Neutrophil (primary cell): ENCODE results near the gene UMAD1.

Source experiments
- H3K27ac ChIP-seq: fragments of 200-600 bp; sonication (generic); 2 replicates; pipeline ENCODE4 v1.5.1; 2016; ENCODE audit warnings: mild to moderate bottlenecking, moderate library complexity
- H3K27me3 ChIP-seq: fragments of 200-600 bp; sonication (generic); 2 replicates; pipeline ENCODE4 v1.6.0; 2016; ENCODE audit warnings: mild to moderate bottlenecking
- H3K36me3 ChIP-seq: fragments of 200-600 bp; sonication (generic); 2 replicates; pipeline ENCODE4 v1.5.1; 2017
- H3K4me1 ChIP-seq, 2 experiments: fragments of 200-600 bp in 1 of 2; sonication (generic) in 1 of 2; 1 replicate in 1 of 2; 2 replicates in 1 of 2; pipeline versions ENCODE4 v1.5.1 to v1.6.1; 2013 to 2016; ENCODE audit warnings: low read depth in 1 of 2, low read length in 1 of 2, mild to moderate bottlenecking in 1 of 2, moderate library complexity in 1 of 2; ENCODE audit not compliant: control insufficient read depth in 1 of 2, insufficient read depth in 1 of 2
- H3K4me3 ChIP-seq, 2 experiments: fragments of 200-600 bp in 1 of 2; sonication (generic) in 1 of 2; 1 replicate in 1 of 2; 2 replicates in 1 of 2; pipeline ENCODE4 v1.5.1; 2013 to 2016; ENCODE audit warnings: low read depth in 1 of 2, low read length in 1 of 2, mild to moderate bottlenecking in 1 of 2, moderate library complexity in 1 of 2
- H3K9me3 ChIP-seq: fragments of 200-600 bp; sonication (generic); 2 replicates; pipeline ENCODE4 v1.5.1; 2016
- TF ChIP-seq, protein P1 (sequence below): fragments of 200-600 bp; sonication (generic); IDR thresholded peaks from 2 replicates; pipeline ENCODE4 v1.5.1; 2016; ENCODE audit warnings: antibody characterized with exemption

Gene UMAD1

DNA sequence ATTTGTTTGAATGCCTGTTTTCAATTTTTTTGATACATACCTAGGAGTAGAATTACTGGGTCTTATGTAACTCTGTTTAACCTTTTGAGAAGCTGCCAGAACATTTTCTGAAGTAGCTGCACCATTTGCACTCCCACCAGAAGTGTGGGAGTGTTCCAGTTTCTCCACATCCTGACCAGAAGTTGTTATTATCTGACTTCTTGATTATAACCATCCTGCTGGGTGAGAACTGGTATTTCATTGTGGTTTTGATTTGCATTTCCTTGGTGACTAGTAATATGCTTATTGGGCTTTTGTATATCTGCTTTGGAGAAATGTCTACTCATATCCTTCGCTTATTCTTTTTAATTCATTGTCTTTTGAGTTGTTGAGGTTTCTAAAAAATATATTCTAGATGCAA lies 210.8 kb downstream of the UMAD1 start:
- Histone ChIP-seq H3K36me3 (no peaks in the 10 kb centered on the region), H3K27me3 (no peaks in the 10 kb centered on the region), H3K9me3 (peaks cover 10% of the 10 kb centered on the region), H3K27ac (no peak overlapping the region), H3K4me1 (no peaks in the 10 kb centered on the region), H3K4me3 (no peak overlapping the region)
- TF ChIP-seq, protein P1, sequence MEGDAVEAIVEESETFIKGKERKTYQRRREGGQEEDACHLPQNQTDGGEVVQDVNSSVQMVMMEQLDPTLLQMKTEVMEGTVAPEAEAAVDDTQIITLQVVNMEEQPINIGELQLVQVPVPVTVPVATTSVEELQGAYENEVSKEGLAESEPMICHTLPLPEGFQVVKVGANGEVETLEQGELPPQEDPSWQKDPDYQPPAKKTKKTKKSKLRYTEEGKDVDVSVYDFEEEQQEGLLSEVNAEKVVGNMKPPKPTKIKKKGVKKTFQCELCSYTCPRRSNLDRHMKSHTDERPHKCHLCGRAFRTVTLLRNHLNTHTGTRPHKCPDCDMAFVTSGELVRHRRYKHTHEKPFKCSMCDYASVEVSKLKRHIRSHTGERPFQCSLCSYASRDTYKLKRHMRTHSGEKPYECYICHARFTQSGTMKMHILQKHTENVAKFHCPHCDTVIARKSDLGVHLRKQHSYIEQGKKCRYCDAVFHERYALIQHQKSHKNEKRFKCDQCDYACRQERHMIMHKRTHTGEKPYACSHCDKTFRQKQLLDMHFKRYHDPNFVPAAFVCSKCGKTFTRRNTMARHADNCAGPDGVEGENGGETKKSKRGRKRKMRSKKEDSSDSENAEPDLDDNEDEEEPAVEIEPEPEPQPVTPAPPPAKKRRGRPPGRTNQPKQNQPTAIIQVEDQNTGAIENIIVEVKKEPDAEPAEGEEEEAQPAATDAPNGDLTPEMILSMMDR: no peak

DNA sequence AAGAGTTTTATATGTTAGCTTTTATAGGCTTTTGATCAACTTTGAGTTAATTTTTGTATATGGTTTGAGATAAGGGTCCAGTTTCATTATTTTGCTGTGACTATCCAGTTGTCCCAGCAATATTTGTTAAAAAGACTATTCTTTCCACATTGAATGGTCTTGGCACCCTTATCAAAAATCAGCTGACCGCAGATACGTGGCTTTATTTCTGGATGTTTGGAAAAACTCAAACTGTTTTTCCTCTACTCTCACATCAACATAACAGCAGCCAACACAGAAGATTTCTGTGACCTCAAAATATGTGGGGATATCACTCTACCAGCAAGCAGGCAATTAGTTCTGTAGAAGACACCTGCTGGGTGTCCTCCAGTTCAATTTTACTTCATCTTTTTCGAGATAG lies 211.4 kb downstream of the UMAD1 start:
- Histone ChIP-seq H3K27me3 (no peaks in the 10 kb centered on the region), H3K4me3 (no peak overlapping the region), H3K36me3 (no peaks in the 10 kb centered on the region), H3K9me3 (peaks cover 10% of the 10 kb centered on the region), H3K4me1 (no peaks in the 10 kb centered on the region), H3K27ac (no peak overlapping the region)
- TF ChIP-seq, protein P1: no peak

DNA sequence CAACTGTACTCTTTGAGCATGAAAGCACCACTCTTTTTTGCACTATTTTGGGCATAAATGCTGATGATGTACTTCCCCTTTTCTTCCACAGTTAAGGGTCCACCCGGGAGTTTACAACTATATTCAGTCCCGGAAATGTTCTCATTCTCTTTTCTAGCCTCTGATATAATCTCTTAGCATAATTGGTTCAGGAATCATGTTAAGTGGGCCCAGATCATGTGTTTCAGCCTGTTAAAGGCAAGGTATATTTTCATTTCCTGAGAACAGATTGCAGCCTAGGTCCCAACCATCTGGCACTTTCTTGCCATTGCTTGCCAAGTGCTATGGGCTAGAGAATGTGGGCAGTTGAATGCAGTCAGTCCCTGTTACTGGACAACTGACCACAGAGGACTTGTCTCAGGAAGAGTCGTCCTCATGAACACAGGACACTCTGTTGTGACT lies 216.6 kb downstream of the UMAD1 start:
- Histone ChIP-seq H3K4me3 (no peak overlapping the region), H3K36me3 (no peaks in the 10 kb centered on the region), H3K27ac (no peak overlapping the region), H3K27me3 (no peaks in the 10 kb centered on the region), H3K9me3 (peaks cover 10% of the 10 kb centered on the region), H3K4me1 (no peaks in the 10 kb centered on the region)
- TF ChIP-seq, protein P1: no peak

GRCh38 chr7:7858559-7858958 lies 218.0 kb downstream of the UMAD1 start:
- Histone ChIP-seq H3K27me3 (no peaks in the 10 kb centered on the region), H3K4me3 (no peak overlapping the region), H3K27ac (no peak overlapping the region)

DNA sequence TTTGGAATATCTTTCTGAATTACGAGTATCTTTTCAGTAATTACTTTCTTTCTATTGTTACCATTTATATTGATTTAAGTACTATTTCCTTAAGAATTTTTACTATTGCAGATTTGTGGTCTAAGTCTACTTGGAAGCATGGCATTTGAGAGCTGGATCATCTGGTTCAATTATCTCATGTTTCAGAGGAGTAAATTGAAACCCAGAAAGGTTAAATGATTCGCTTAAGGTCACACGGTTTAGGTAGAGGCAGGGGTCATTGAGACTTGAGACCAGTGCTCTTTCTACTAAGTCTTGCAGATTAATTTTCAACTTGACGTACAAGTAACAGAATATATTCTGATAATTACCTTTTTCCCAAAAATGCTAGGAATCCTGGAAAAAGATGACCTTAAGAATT lies 218.9 kb downstream of the UMAD1 start:
- H3K27ac ChIP-seq: no peak overlapping the region
- TF ChIP-seq, protein P1: no peak

More at GRCh38 chr7:7858559-7858958, 218.0 kb downstream of the UMAD1 start:
- Histone ChIP-seq H3K4me1 (no peaks in the 10 kb centered on the region), H3K9me3 (peaks cover 10% of the 10 kb centered on the region), H3K36me3 (no peaks in the 10 kb centered on the region)
- TF ChIP-seq, protein P1: no peak

DNA sequence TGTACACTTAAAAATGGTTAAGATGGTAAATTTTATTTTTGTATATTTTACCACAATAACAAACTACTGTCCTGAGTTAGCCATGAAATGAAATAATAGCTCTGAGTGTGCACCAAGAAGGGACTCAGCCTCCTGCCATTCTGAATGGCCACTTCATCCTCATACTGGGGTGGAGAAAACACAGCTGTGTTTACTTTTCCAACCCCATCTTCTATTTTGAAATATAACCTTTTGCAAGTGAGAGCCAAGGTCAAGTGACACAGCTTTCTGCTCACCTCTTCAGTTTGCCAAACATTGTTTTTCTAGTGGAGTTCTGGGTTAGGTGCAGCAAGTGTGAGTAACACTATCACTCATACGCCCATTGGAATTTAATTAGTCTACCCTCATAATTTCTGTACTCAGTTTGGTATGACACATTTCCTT lies 220.7 kb downstream of the UMAD1 start:
- Histone ChIP-seq H3K27ac (no peak overlapping the region), H3K4me1 (no peaks in the 10 kb centered on the region), H3K36me3 (no peaks in the 10 kb centered on the region), H3K9me3 (no peaks in the 10 kb centered on the region), H3K4me3 (no peak overlapping the region), H3K27me3 (no peaks in the 10 kb centered on the region)
- TF ChIP-seq, protein P1: no peak

More for the DNA sequence above, 218.9 kb downstream of the UMAD1 start:
- Histone ChIP-seq H3K4me3 (no peak overlapping the region), H3K9me3 (peaks cover 10% of the 10 kb centered on the region), H3K36me3 (no peaks in the 10 kb centered on the region), H3K27me3 (no peaks in the 10 kb centered on the region), H3K4me1 (no peaks in the 10 kb centered on the region)
